ENCODE measurements around the gene USP47.

Gene USP47

GRCh38 chr11:11982461-11982860 lies 140.7 kb downstream of the USP47 start:
- DNase-seq = no peak

GRCh38 chr11:11982975-11983374 lies 141.2 kb downstream of the USP47 start:
- DNase-seq = no peak

GRCh38 chr11:11983427-11983826 lies 141.7 kb downstream of the USP47 start:
- peak; percentile 33 for DNase-seq

GRCh38 chr11:11984563-11984962 lies 142.8 kb downstream of the USP47 start:
- DNase-seq = no peak

- peak; percentile 37 for DNase-seq
These were observed 143.4 kb downstream of the USP47 start for GRCh38 chr11:11985016-11985715.

GRCh38 chr11:11985954-11986949 lies 144.5 kb downstream of the USP47 start:
- DNase-seq = peak; percentile 39

- DNase-seq = no peak
These were observed 145.8 kb downstream of the USP47 start for GRCh38 chr11:11987503-11988022.

- DNase-seq = no peak
These were observed 146.4 kb downstream of the USP47 start for GRCh38 chr11:11988099-11988651.

GRCh38 chr11:11988681-11989261 lies 147.0 kb downstream of the USP47 start:
- no peak for DNase-seq

GRCh38 chr11:11989774-11990744 lies 148.3 kb downstream of the USP47 start:
- DNase-seq = peak; percentile 46

- no peak for DNase-seq
These were observed 150.8 kb downstream of the USP47 start for GRCh38 chr11:11992257-11993212.

GRCh38 chr11:11993839-11994238 lies 152.1 kb downstream of the USP47 start:
- DNase-seq = peak; percentile 41

GRCh38 chr11:11995601-11996000 lies 153.8 kb downstream of the USP47 start:
- no peak for DNase-seq

GRCh38 chr11:11996321-11997048 lies 154.7 kb downstream of the USP47 start:
- no peak for DNase-seq

- DNase-seq = no peak
These were observed 155.2 kb downstream of the USP47 start for GRCh38 chr11:11997049-11997322.

- no peak for DNase-seq
These were observed 156.5 kb downstream of the USP47 start for GRCh38 chr11:11998091-11998781.

GRCh38 chr11:12001186-12001585 lies 159.4 kb downstream of the USP47 start:
- DNase-seq = no peak

- no peak for DNase-seq
These were observed 161.6 kb downstream of the USP47 start for GRCh38 chr11:12003336-12003735.

- DNase-seq = no peak
These were observed 162.0 kb downstream of the USP47 start for GRCh38 chr11:12003815-12004214.

Measured in right forelimb (tissue), 1 donor.